GM10248 (cell line): ENCODE results near the gene IKZF4.

ENCODE experiments used
- CTCF ChIA-PET: fragments of 300-600 bp; sonication (Branson Sonifier 250); formaldehyde crosslinking; extraction: SDS; loops from one replicate; lab custom pipeline; 2021; ENCODE audit warnings: antibody characterized with exemption; lab: Yijun Ruan, JAX
- POLR2A ChIA-PET: fragments of 350-650 bp; sonication (Branson Sonifier 250); formaldehyde crosslinking; extraction: SDS; loops from one replicate; lab custom pipeline; 2020; ENCODE audit warnings: antibody characterized with exemption; lab: Yijun Ruan, JAX
- DNase-seq: peaks from one replicate; pipeline ENCODE4 v3.0.0; 2012; ENCODE audit errors: extremely low spot score
- CTCF ChIP-seq: IDR thresholded peaks from 2 replicates; pipeline ENCODE4 v1.5.1; 2012; ENCODE audit warnings: mild to moderate bottlenecking, low read depth; ENCODE audit errors: extremely low read depth, missing control alignments, control extremely low read depth

Gene IKZF4

GRCh38 chr12:56029166-56029519 lies 8.3 kb downstream of the IKZF4 start:
- DNase-seq, result no peak
- no peak for TF ChIP-seq CTCF
- ChIA-PET POLR2A (interaction anchor here (0.7 kb wide), 1 partner anchor 1436 kb away, joined by 7 read pairs; no protein-coding TSS in a partner anchor), CTCF (interaction anchor here (0.7 to 3.3 kb wide), 30 partner anchors 8 to 324 kb away, joined by 3 to 36 read pairs (median 5); partner anchors contain the start of genes BLOC1S1, IKZF4, ORMDL2 and PYM1)

- POLR2A ChIA-PET, result no interaction called here
- CTCF ChIA-PET, result interaction anchor here (0.7 to 3.3 kb wide), 29 partner anchors 9 to 324 kb away, joined by 3 to 36 read pairs (median 5); partner anchors contain the start of genes BLOC1S1, IKZF4, ORMDL2 and PYM1
- peak; percentile 68 for TF ChIP-seq CTCF
- DNase-seq, result peak; percentile 64
Observed at GRCh38 chr12:56029666-56030293, 8.9 kb downstream of the IKZF4 start.

- TF ChIP-seq CTCF, result no peak
- ChIA-PET POLR2A (no interaction called here), CTCF (interaction anchor here (0.7 to 1.8 kb wide), 3 partner anchors 9 to 293 kb away, joined by 3 to 6 read pairs (median 3); no protein-coding TSS in a partner anchor)
- no peak for DNase-seq
Observed at GRCh38 chr12:56031987-56032386, 11.1 kb downstream of the IKZF4 start.

- ChIA-PET CTCF (interaction anchor here (1.5 to 2.0 kb wide), 2 partner anchors 31 to 297 kb away, joined by 4 to 7 read pairs; no protein-coding TSS in a partner anchor), POLR2A (no interaction called here)
- no peak for DNase-seq
- TF ChIP-seq CTCF, result no peak
Observed at GRCh38 chr12:56034586-56035332, 13.9 kb downstream of the IKZF4 start.

GRCh38 chr12:56037161-56037560 lies 16.3 kb downstream of the IKZF4 start:
- no peak for TF ChIP-seq CTCF
- CTCF ChIA-PET, result interaction anchor here (1.4 to 2.2 kb wide), 3 partner anchors 7 to 41 kb away, joined by 6 to 7 read pairs (median 7); partner anchors contain the start of gene SUOX
- no peak for DNase-seq
- POLR2A ChIA-PET, result interaction anchor here (0.6 kb wide), 1 partner anchor 321 kb away, joined by 3 read pairs; the partner anchor contains the start of gene BLOC1S1

- POLR2A ChIA-PET, result no interaction called here
- CTCF ChIA-PET, result interaction anchor here (0.6 to 3.8 kb wide), 5 partner anchors 8 to 299 kb away, joined by 3 to 31 read pairs (median 7); partner anchors contain the start of gene SUOX
- no peak for DNase-seq
- no peak for TF ChIP-seq CTCF
Observed at GRCh38 chr12:56038022-56038655, 17.3 kb downstream of the IKZF4 start.
